CD4-positive, alpha-beta T cell treated with Interferon alpha-2 for 1 hour (primary cell): ENCODE measurements around the gene MVB12B.

ENCODE experiments used
- DNase-seq, 2 donors: peaks; one replicate each; pipeline ENCODE4 v3.0.0-alpha.2; 2020 to 2022

Gene MVB12B

GRCh38 chr9:126331964-126332748, 5.5 kb downstream of the MVB12B start:
- no peak for DNase-seq

GRCh38 chr9:126334721-126335621, 8.3 kb downstream of the MVB12B start:
- DNase-seq = no peak

- no peak for DNase-seq
Observed at GRCh38 chr9:126335837-126336735, 9.5 kb downstream of the MVB12B start.

GRCh38 chr9:126336736-126337325, 10.2 kb downstream of the MVB12B start:
- DNase-seq = no peak

- no peak for DNase-seq
Observed at GRCh38 chr9:126337729-126338372, 11.2 kb downstream of the MVB12B start.

GRCh38 chr9:126338945-126339344, 12.3 kb downstream of the MVB12B start:
- no peak for DNase-seq

- no peak for DNase-seq
Observed at GRCh38 chr9:126341426-126341825, 14.8 kb downstream of the MVB12B start.

- no peak for DNase-seq
Observed at GRCh38 chr9:126341902-126342301, 15.3 kb downstream of the MVB12B start.

- DNase-seq = no peak
Observed at GRCh38 chr9:126342621-126343031, 16.0 kb downstream of the MVB12B start.

GRCh38 chr9:126343271-126343700, 16.7 kb downstream of the MVB12B start:
- DNase-seq = no peak

GRCh38 chr9:126346031-126346430, 19.4 kb downstream of the MVB12B start:
- no peak for DNase-seq

GRCh38 chr9:126347093-126347492, 20.5 kb downstream of the MVB12B start:
- DNase-seq = no peak

- no peak for DNase-seq
Observed at GRCh38 chr9:126347911-126348760, 21.5 kb downstream of the MVB12B start.

GRCh38 chr9:126348911-126349550, 22.4 kb downstream of the MVB12B start:
- no peak for DNase-seq

GRCh38 chr9:126354887-126355770, 28.5 kb downstream of the MVB12B start:
- no peak for DNase-seq

- DNase-seq = no peak
Observed at GRCh38 chr9:126357074-126357473, 30.4 kb downstream of the MVB12B start.

GRCh38 chr9:126360073-126360472, 33.4 kb downstream of the MVB12B start:
- DNase-seq = no peak

GRCh38 chr9:126361810-126362238, 35.2 kb downstream of the MVB12B start:
- DNase-seq = no peak

GRCh38 chr9:126363250-126363649, 36.6 kb downstream of the MVB12B start:
- no peak for DNase-seq
